ENCODE data around the gene CDH6. TPM values are rescaled to one million over a fixed set of nuclear protein-coding genes. Genes with fewer than 3 reads are reported as not detected.
A peak's percentile ranks its signal among the peaks of the same experiment; 100 is the strongest.

The CDH6 gene
- total RNA-seq, 1 experiment from 2014 or later: 0.12 TPM

GRCh38 chr5:31185951-31186350 lies 7.5 kb upstream of the CDH6 start:
- CTCF ChIA-PET: no interaction called here
- DNase-seq (ENCODE audit: low read depth, low spot score) (no peak), ATAC-seq (no peak)
- Histone ChIP-seq H4K20me1 (ENCODE audit: insufficient read depth) (no peaks in the 10 kb centered on the region), H3K4me2 (ENCODE audit: low read length) (no peak overlapping the region), H3K4me3 (replicated peaks in 1 of 2; ENCODE audit: low read depth in 1 of 2, low read length in 2 of 2) (no peak overlapping the region), H3K9me3 (ENCODE audit: control insufficient read depth in 1 of 2, insufficient read depth in 1 of 2, low read depth in 1 of 2, low read length in 2 of 2) (peaks cover 0 to 4% of the 10 kb centered on the region in 2 experiments; a peak in 1 of 4 replicates), H3K36me3 (ENCODE audit: control insufficient read depth in 1 of 2, insufficient read depth in 2 of 2, low read length in 2 of 2) (no peaks in the 10 kb centered on the region), H3K9ac (ENCODE audit: low read length) (no peak overlapping the region), H3K4me1 (ENCODE audit: control insufficient read depth in 1 of 2, insufficient read depth in 2 of 2, low read length in 2 of 2) (no peaks in the 10 kb centered on the region), H3K27ac (ENCODE audit: low read depth, low read length) (no peak overlapping the region), H3K27me3 (ENCODE audit: insufficient read depth, low read length) (no peaks in the 10 kb centered on the region), H3K79me2 (ENCODE audit: insufficient read depth, low read length) (no peaks in the 10 kb centered on the region), H2AFZ (ENCODE audit: low read depth, low read length, poor library complexity, severe bottlenecking) (no peak overlapping the region), H3K9me2 (ENCODE audit: insufficient read depth) (no peaks in the 10 kb centered on the region)
- no TSS peak for BruUV-seq (replicated peaks)
- RAD21 ChIA-PET (ENCODE audit: low non-redundant PET in 1 of 2, low total read pairs in 2 of 2, uncharacterized antibody in 2 of 2, unreplicated experiment in 2 of 2): no interaction called here
- TF ChIP-seq CBX3 (IDR thresholded peaks at IDR 0.05; ENCODE audit: low read depth) (no peak), RAD21 (IDR thresholded peaks at IDR 0.05; ENCODE audit: low read depth) (no peak), SRF (IDR thresholded peaks at IDR 0.05; ENCODE audit: low read depth) (no peak), SP1 (IDR thresholded peaks at IDR 0.05; ENCODE audit: low read depth) (no peak), ATF3 (IDR thresholded peaks at IDR 0.05) (no peak), EGR1 (IDR thresholded peaks at IDR 0.05; ENCODE audit: low read depth) (no peak), TCF7L2 (IDR thresholded peaks at IDR 0.05; ENCODE audit: borderline replicate concordance, extremely low read depth, insufficient read depth, insufficient read length) (no peak), FOSL1 (IDR thresholded peaks at IDR 0.05; ENCODE audit: low read depth) (no peak), ELF1 (IDR thresholded peaks at IDR 0.05; ENCODE audit: borderline replicate concordance, low read depth) (no peak), EZH2 (IDR thresholded peaks at IDR 0.05) (no peak), YY1 (IDR thresholded peaks at IDR 0.05; ENCODE audit: extremely low read depth, insufficient replicate concordance, low read depth, low read length) (no peak), ZFX (IDR thresholded peaks at IDR 0.05) (no peak)
- POLR2A ChIA-PET: no interaction called here
- intact Hi-C loops (cut with micrococcal nuclease): no loop called here

GRCh38 chr5:31186672-31187267 lies 6.7 kb upstream of the CDH6 start:
- no peak overlapping the region for H3K4me2 ChIP-seq (ENCODE audit: low read length)
- ChIA-PET RAD21 (ENCODE audit: low non-redundant PET in 1 of 2, low total read pairs in 2 of 2, uncharacterized antibody in 2 of 2, unreplicated experiment in 2 of 2) (no interaction called here), POLR2A (no interaction called here), CTCF (no interaction called here)
- no TSS peak for BruUV-seq (replicated peaks)
- H3K36me3 ChIP-seq (ENCODE audit: control insufficient read depth in 1 of 2, insufficient read depth in 2 of 2, low read length in 2 of 2): no peaks in the 10 kb centered on the region
- no peak overlapping the region for H3K27ac ChIP-seq (ENCODE audit: low read depth, low read length)
- H3K79me2 ChIP-seq (ENCODE audit: insufficient read depth, low read length): no peaks in the 10 kb centered on the region
- H2AFZ ChIP-seq (ENCODE audit: low read depth, low read length, poor library complexity, severe bottlenecking): no peak overlapping the region
- TF ChIP-seq POLR2A (IDR thresholded peaks at IDR 0.05; ENCODE audit: borderline replicate concordance, extremely low read depth, insufficient read depth, insufficient read length) (no peak), SRF (IDR thresholded peaks at IDR 0.05; ENCODE audit: low read depth) (no peak), REST (IDR thresholded peaks at IDR 0.05; ENCODE audit: low read depth) (no peak), CTCF (IDR thresholded peaks at IDR 0.05 in 2 of 3, conservative IDR thresholded peaks at IDR 0.05 in 1 of 3; ENCODE audit: borderline replicate concordance in 1 of 3, insufficient read depth in 1 of 3, low read depth in 2 of 3, low read length in 2 of 3) (peak in 2 of 3 experiments; percentile 50 to 77; a peak in 4 of 6 replicates), EZH2 (IDR thresholded peaks at IDR 0.05) (no peak), ELF1 (IDR thresholded peaks at IDR 0.05; ENCODE audit: borderline replicate concordance, low read depth) (no peak), ZFX (IDR thresholded peaks at IDR 0.05) (no peak), EZH2phosphoT487 (IDR thresholded peaks at IDR 0.05; ENCODE audit: borderline replicate concordance) (no peak), RAD21 (IDR thresholded peaks at IDR 0.05; ENCODE audit: low read depth) (peak; percentile 3; the same call in 1 of the 2 replicates)
- DNase-seq (ENCODE audit: low read depth, low spot score) (peak; percentile 15), ATAC-seq (no peak)
- H3K9me3 ChIP-seq (ENCODE audit: control insufficient read depth in 1 of 2, insufficient read depth in 1 of 2, low read depth in 1 of 2, low read length in 2 of 2): peaks cover 0 to 4% of the 10 kb centered on the region in 2 experiments; a peak in 1 of 4 replicates
- no peaks in the 10 kb centered on the region for H3K27me3 ChIP-seq (ENCODE audit: insufficient read depth, low read length)
- no peaks in the 10 kb centered on the region for H4K20me1 ChIP-seq (ENCODE audit: insufficient read depth)
- intact Hi-C loops (cut with micrococcal nuclease): no loop called here
- H3K4me3 ChIP-seq (replicated peaks in 1 of 2; ENCODE audit: low read depth in 1 of 2, low read length in 2 of 2): no peak overlapping the region
- H3K9ac ChIP-seq (ENCODE audit: low read length): no peak overlapping the region
- H3K4me1 ChIP-seq (ENCODE audit: control insufficient read depth in 1 of 2, insufficient read depth in 2 of 2, low read length in 2 of 2): no peaks in the 10 kb centered on the region
- no peaks in the 10 kb centered on the region for H3K9me2 ChIP-seq (ENCODE audit: insufficient read depth)
